Brain pericyte (primary cell): Measurements from ENCODE around the gene OR6A2.

ENCODE experiments used
- DNase-seq: peaks from one replicate; pipeline ENCODE4 v3.0.0-alpha.2; 2012; ENCODE audit warnings: low read depth, low spot score

The OR6A2 gene

GRCh38 chr11:6757373-6757967 lies 42.0 kb downstream of the OR6A2 start:
- DNase-seq: no peak

GRCh38 chr11:6755953-6756347 lies 43.5 kb downstream of the OR6A2 start:
- DNase-seq: no peak

GRCh38 chr11:6755303-6755952 lies 44.1 kb downstream of the OR6A2 start:
- no peak for DNase-seq

GRCh38 chr11:6747097-6747668 lies 52.3 kb downstream of the OR6A2 start:
- DNase-seq: no peak

GRCh38 chr11:6746626-6747025 lies 52.9 kb downstream of the OR6A2 start:
- DNase-seq: no peak

GRCh38 chr11:6746086-6746618 lies 53.3 kb downstream of the OR6A2 start:
- no peak for DNase-seq

- no peak for DNase-seq
These were observed 53.9 kb downstream of the OR6A2 start for GRCh38 chr11:6745465-6746015.

- no peak for DNase-seq
These were observed 54.5 kb downstream of the OR6A2 start for GRCh38 chr11:6745018-6745417.

- no peak for DNase-seq
These were observed 57.2 kb downstream of the OR6A2 start for GRCh38 chr11:6742260-6742659.
